Spleen (tissue), 7 donors: Measurements from ENCODE around the gene WSCD1.

Source experiments
- POLR2A ChIP-seq, 3 donors: fragments of 450-650 bp; IDR thresholded peaks; one replicate each; pipeline ENCODE4 v1.5.1; 2017; ENCODE audit warnings: antibody characterized with exemption in 3 of 3, mild to moderate bottlenecking in 1 of 3
- POLR2AphosphoS5 ChIP-seq, 3 donors: sonication (generic); formaldehyde crosslinking; IDR thresholded peaks; one replicate each; pipeline ENCODE4 v1.5.1; 2017; ENCODE audit warnings: antibody characterized with exemption in 3 of 3
- TF ChIP-seq, protein P1 (sequence below), 11 experiments: fragments of 200-600 bp in 7 of 11; fragments of 450-650 bp in 4 of 11; sonication (generic) in 4 of 11; IDR thresholded peaks in 8 of 11; conservative IDR thresholded peaks in 3 of 11; 1 replicate in 7 of 11; 2 replicates in 4 of 11; pipeline versions ENCODE4 v1.4.0 to v1.8.0; 2016 to 2021; ENCODE audit warnings: antibody characterized with exemption in 11 of 11, inconsistent platforms in 4 of 11, mild to moderate bottlenecking in 1 of 11
- donor health status: DM: no; HTN: no; CAD: no; lungs with moderate emphysema.
- donor health status: DM: no; HTN: no; CAD: no.
- donor health status: DM: no; HTN: no; CAD: no.

DNA sequence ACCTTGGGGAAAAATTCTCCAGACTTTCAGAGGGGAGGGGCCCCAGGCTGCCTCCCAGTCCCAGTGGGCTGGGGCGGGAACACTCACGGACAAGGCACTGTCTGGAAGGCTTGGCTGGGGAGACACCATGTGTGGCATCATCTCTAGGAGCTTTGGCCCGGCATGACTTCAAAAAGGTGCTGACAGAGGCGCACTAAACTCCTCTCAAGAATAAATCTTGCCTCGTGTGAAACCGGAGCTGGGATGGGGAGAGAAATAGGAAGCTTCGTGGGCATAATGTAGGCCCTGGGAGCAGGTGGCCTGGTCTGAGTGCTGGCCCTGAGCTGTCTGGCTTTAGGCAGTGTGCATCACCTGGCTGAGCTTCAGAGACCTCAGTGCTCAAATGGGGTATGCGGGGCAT, 5.7 kb downstream of the WSCD1 start:
- TF ChIP-seq, protein P1, sequence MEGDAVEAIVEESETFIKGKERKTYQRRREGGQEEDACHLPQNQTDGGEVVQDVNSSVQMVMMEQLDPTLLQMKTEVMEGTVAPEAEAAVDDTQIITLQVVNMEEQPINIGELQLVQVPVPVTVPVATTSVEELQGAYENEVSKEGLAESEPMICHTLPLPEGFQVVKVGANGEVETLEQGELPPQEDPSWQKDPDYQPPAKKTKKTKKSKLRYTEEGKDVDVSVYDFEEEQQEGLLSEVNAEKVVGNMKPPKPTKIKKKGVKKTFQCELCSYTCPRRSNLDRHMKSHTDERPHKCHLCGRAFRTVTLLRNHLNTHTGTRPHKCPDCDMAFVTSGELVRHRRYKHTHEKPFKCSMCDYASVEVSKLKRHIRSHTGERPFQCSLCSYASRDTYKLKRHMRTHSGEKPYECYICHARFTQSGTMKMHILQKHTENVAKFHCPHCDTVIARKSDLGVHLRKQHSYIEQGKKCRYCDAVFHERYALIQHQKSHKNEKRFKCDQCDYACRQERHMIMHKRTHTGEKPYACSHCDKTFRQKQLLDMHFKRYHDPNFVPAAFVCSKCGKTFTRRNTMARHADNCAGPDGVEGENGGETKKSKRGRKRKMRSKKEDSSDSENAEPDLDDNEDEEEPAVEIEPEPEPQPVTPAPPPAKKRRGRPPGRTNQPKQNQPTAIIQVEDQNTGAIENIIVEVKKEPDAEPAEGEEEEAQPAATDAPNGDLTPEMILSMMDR (IDR thresholded peaks at IDR 0.05 in 8 of 11, conservative IDR thresholded peaks at IDR 0.05 in 3 of 11), result no peak
- no peak for TF ChIP-seq POLR2AphosphoS5 (IDR thresholded peaks at IDR 0.05)
- TF ChIP-seq POLR2A (IDR thresholded peaks at IDR 0.05), result no peak
